ENCODE measurements around the gene C1orf216. TPM values are rescaled to one million over a fixed set of nuclear protein-coding genes. Genes with fewer than 3 reads are reported as not detected.

C1orf216 gene
- total and polyA plus RNA-seq, 2 of the 8 experiments (the other 6 are each of a cell fraction or from before 2014, with no cell fraction given): 7.5 to 10.8 TPM

- FAIRE-seq: no peak
- WGBS, 2 experiments (ENCODE audit: extremely low coverage in 1 of 2, insufficient coverage in 1 of 2, insufficient read length in 1 of 2, insufficient replicate concordance in 2 of 2, low coverage in 1 of 2, low lambda C conversion rate in 2 of 2, missing lambda C conversion rate in 1 of 2): 89% methylated on average over 3 of the region's 3 CpGs; no CpG with 5 or more reads in 1 of the 2 experiments
- TF ChIP-seq POLR2A (IDR thresholded peaks at IDR 0.05; ENCODE audit: control extremely low read depth in 1 of 2, low read depth in 2 of 2, low read length in 2 of 2) (no peak), BRCA1 (IDR thresholded peaks at IDR 0.05; ENCODE audit: low read depth, low read length) (no peak), RNF2 (IDR thresholded peaks at IDR 0.05; ENCODE audit: borderline replicate concordance, low read depth, low read length, missing control alignments, poor library complexity, severe bottlenecking) (no peak), NANOG (IDR thresholded peaks at IDR 0.05; ENCODE audit: insufficient read depth, low read depth, low read length, poor library complexity, severe bottlenecking) (no peak), FOSL1 (IDR thresholded peaks at IDR 0.05; ENCODE audit: insufficient read depth, low read depth, low read length) (no peak), TAF7 (optimal IDR thresholded peaks at IDR 0.05; ENCODE audit: borderline replicate concordance, low read depth, low read length) (no peak), RXRA (IDR thresholded peaks at IDR 0.05; ENCODE audit: insufficient read depth, low read depth, low read length) (no peak), CHD1 (IDR thresholded peaks at IDR 0.05; ENCODE audit: low read depth, low read length) (no peak), SIX5 (IDR thresholded peaks at IDR 0.05; ENCODE audit: low read depth, low read length) (no peak), POLR2AphosphoS5 (IDR thresholded peaks at IDR 0.05; ENCODE audit: low read depth, low read length) (no peak), SRF (IDR thresholded peaks at IDR 0.05; ENCODE audit: low read depth, low read length) (no peak), CBX8 (IDR thresholded peaks at IDR 0.05; ENCODE audit: borderline replicate concordance, low read depth, low read length) (no peak), EZH2 (IDR thresholded peaks at IDR 0.05; ENCODE audit: low read depth, low read length, severe bottlenecking) (no peak), CBX5 (IDR thresholded peaks at IDR 0.05; ENCODE audit: low read depth, low read length) (no peak), ASH2L (IDR thresholded peaks at IDR 0.05; ENCODE audit: low read length) (no peak)
Observed at GRCh38 chr1:35680271-35680670, 38.4 kb downstream of the C1orf216 start.

More at GRCh38 chr1:35680271-35680670, 38.4 kb downstream of the C1orf216 start:
- H3K27me3 ChIP-seq (replicated peaks in 1 of 4; ENCODE audit: control insufficient read depth in 3 of 4, extremely low read depth in 1 of 4, insufficient read depth in 3 of 4, low read length in 3 of 4): no peaks in the 10 kb centered on the region
- no peak overlapping the region for H4K8ac ChIP-seq (ENCODE audit: extremely low read depth, insufficient read depth, low read length)
- no peak overlapping the region for H2AK5ac ChIP-seq (ENCODE audit: low read depth, low read length)
- H2BK15ac ChIP-seq (ENCODE audit: low read length): no peak overlapping the region
- no peaks in the 10 kb centered on the region for H3K9me3 ChIP-seq (ENCODE audit: insufficient read depth in 2 of 2, low read depth in 1 of 2, low read length in 1 of 2)
- H2BK5ac ChIP-seq (ENCODE audit: low read depth, low read length): no peak overlapping the region
- H2BK12ac ChIP-seq (ENCODE audit: low read depth, low read length): no peak overlapping the region
- no peak overlapping the region for H2BK120ac ChIP-seq (replicated peaks; ENCODE audit: low read depth, low read length)
- no peak overlapping the region for H3K14ac ChIP-seq (ENCODE audit: insufficient read length)
- H2BK20ac ChIP-seq (ENCODE audit: low read length): no peak overlapping the region
- H3K79me2 ChIP-seq (ENCODE audit: control insufficient read depth in 1 of 2, insufficient read depth in 2 of 2, low read length in 2 of 2): no peaks in the 10 kb centered on the region
- H3K4me3 ChIP-seq (ENCODE audit: extremely low read depth in 1 of 4, insufficient read depth in 2 of 4, low read depth in 3 of 4, low read length in 4 of 4): no peak overlapping the region
- H4K20me1 ChIP-seq (replicated peaks in 1 of 2; ENCODE audit: control insufficient read depth in 1 of 2, insufficient read depth in 2 of 2, low read length in 2 of 2): no peaks in the 10 kb centered on the region
- no peaks in the 10 kb centered on the region for H3K79me1 ChIP-seq (ENCODE audit: low read depth, low read length)
- no peak for DNase-seq (ENCODE audit: low read depth in 1 of 2, low spot score in 2 of 2)
- CTCF ChIA-PET (ENCODE audit: partially characterized antibody): interaction anchor here (1.4 to 3.0 kb wide), 4 partner anchors 11 to 35 kb away, joined by 3 to 18 read pairs (median 4); no protein-coding TSS in a partner anchor
- no peak overlapping the region for H3K56ac ChIP-seq (replicated peaks; ENCODE audit: insufficient read length, low read depth, low read length)
- no peak overlapping the region for H3K9ac ChIP-seq (replicated peaks in 1 of 4; ENCODE audit: extremely low read depth in 1 of 4, low read depth in 3 of 4, low read length in 3 of 4)
- H4K5ac ChIP-seq (ENCODE audit: insufficient read length, low read depth, low read length): no peak overlapping the region
- H3K23me2 ChIP-seq (ENCODE audit: low read depth, low read length): no peaks in the 10 kb centered on the region
- no peaks in the 10 kb centered on the region for H3K4me1 ChIP-seq (replicated peaks in 1 of 4; ENCODE audit: control insufficient read depth in 3 of 4, insufficient read depth in 4 of 4, low read length in 3 of 4)
- H3K27ac ChIP-seq (ENCODE audit: low read depth, low read length): no peak overlapping the region
- POLR2A ChIA-PET (ENCODE audit: partially characterized antibody): interaction anchor here (1.0 kb wide), 1 partner anchor 10 kb away, joined by 6 read pairs; no protein-coding TSS in a partner anchor
- no peak overlapping the region for H3K4ac ChIP-seq (replicated peaks; ENCODE audit: insufficient read length, low read depth, low read length)
- H2AFZ ChIP-seq (ENCODE audit: low read length): no peak overlapping the region
- H3K4me2 ChIP-seq (ENCODE audit: insufficient read depth in 1 of 2, low read depth in 2 of 2, low read length in 2 of 2): no peak overlapping the region
- H3K36me3 ChIP-seq (ENCODE audit: control insufficient read depth in 2 of 4, insufficient read depth in 4 of 4, low read length in 3 of 4): no peaks in the 10 kb centered on the region
- H3K23ac ChIP-seq (ENCODE audit: insufficient read length): no peak overlapping the region
- no peak overlapping the region for H4K91ac ChIP-seq (replicated peaks; ENCODE audit: insufficient read length, low read length)
- H3K18ac ChIP-seq (ENCODE audit: extremely low read depth, low read length): no peak overlapping the region
